GM21526 (cell line): ENCODE data around the gene GALNT9.

ENCODE experiments used
- ATAC-seq: cut with Tn5 transposase; IDR thresholded peaks from one replicate; pipeline ENCODE4 v1.9.1; 2021; ENCODE audit warnings: moderate library complexity; ENCODE audit not compliant: unreplicated experiment, low FRiP score

The GALNT9 gene

GRCh38 chr12:132345126-132345525 is 15.7 kb upstream of the GALNT9 start:
- ATAC-seq: no peak

- no peak for ATAC-seq
These were observed 15.2 kb upstream of the GALNT9 start for GRCh38 chr12:132344601-132345000.

GRCh38 chr12:132344181-132344580 is 14.8 kb upstream of the GALNT9 start:
- ATAC-seq: no peak

- no peak for ATAC-seq
These were observed 14.1 kb upstream of the GALNT9 start for GRCh38 chr12:132343294-132344004.

- ATAC-seq: no peak
These were observed 13.2 kb upstream of the GALNT9 start for GRCh38 chr12:132342251-132343227.

- ATAC-seq: no peak
These were observed 12.1 kb upstream of the GALNT9 start for GRCh38 chr12:132341318-132342050.

- no peak for ATAC-seq
These were observed 11.1 kb upstream of the GALNT9 start for GRCh38 chr12:132340266-132341035.

GRCh38 chr12:132339856-132340255 is 10.5 kb upstream of the GALNT9 start:
- ATAC-seq: no peak

GRCh38 chr12:132338781-132339180 is 9.4 kb upstream of the GALNT9 start:
- ATAC-seq: no peak

- no peak for ATAC-seq
These were observed 8.9 kb upstream of the GALNT9 start for GRCh38 chr12:132338311-132338710.

- ATAC-seq: no peak
These were observed 8.2 kb upstream of the GALNT9 start for GRCh38 chr12:132337557-132337956.

GRCh38 chr12:132336451-132337413 is 7.3 kb upstream of the GALNT9 start:
- no peak for ATAC-seq

GRCh38 chr12:132335179-132335756 is 5.9 kb upstream of the GALNT9 start:
- no peak for ATAC-seq

GRCh38 chr12:132333766-132334165 is 4.4 kb upstream of the GALNT9 start:
- no peak for ATAC-seq

- no peak for ATAC-seq
These were observed 3.9 kb upstream of the GALNT9 start for GRCh38 chr12:132333273-132333672.

GRCh38 chr12:132330549-132330881 is 1.1 kb upstream of the GALNT9 start:
- ATAC-seq: no peak

- ATAC-seq: no peak
These were observed 545 bp upstream of the GALNT9 start for GRCh38 chr12:132329720-132330548.
